Activated naive CD4-positive, alpha-beta T cell treated with anti-CD3 and anti-CD28 coated beads, Interleukin-2, amount 50 U/mL, for 72 hours (primary cell): ENCODE measurements around the gene MARCHF4. TPM values are rescaled to one million over a fixed set of nuclear protein-coding genes. Genes with fewer than 3 reads are reported as not detected.

Experiments
- ATAC-seq, 2 donors: fragments of 150-1000 bp; cut with Tn5 transposase; 2 replicates each; pipeline ENCODE4 v1.10.0; 2021; ENCODE audit warnings: mild to moderate bottlenecking in 2 of 2, moderate library complexity in 2 of 2
- DNase-seq, 2 donors: peaks; one replicate each; pipeline ENCODE4 v3.0.0; 2021 to 2022; ENCODE audit warnings: low spot score in 2 of 2
- H3K27ac Mint-ChIP-seq, 2 donors: one replicate each; pipeline ENCODE4 v1.8.0; 2022; ENCODE audit warnings: mild to moderate bottlenecking in 2 of 2, mixed read lengths in 2 of 2
- H3K36me3 Mint-ChIP-seq, 2 donors: one replicate each; pipeline ENCODE4 v1.8.0; 2022; ENCODE audit warnings: mixed read lengths in 2 of 2
- H3K9me3 Mint-ChIP-seq, 2 donors: one replicate each; pipeline ENCODE4 v1.8.0; 2022; ENCODE audit warnings: mixed read lengths in 2 of 2
- total RNA-seq, 2 donors: library from RNA; stranded (reverse); gene quantifications; one replicate each; pipeline ENCODE4 v1.2.3, GENCODE V29; 2022

The MARCHF4 gene
- not detected for total RNA-seq

- Mint-ChIP-seq H3K9me3 (peaks cover 0 to 8% of the 10 kb centered on the region in 2 donors), H3K36me3 (peaks cover 7 to 18% of the 10 kb centered on the region in 2 donors), H3K27ac (no peak within 1 kb of the TSS)
- DNase-seq (peak; percentile 57 to 79), ATAC-seq (peak in 1 of 2 donors; percentile 35)
Observed at GRCh38 chr2:216371721-216372702, at the start of gene MARCHF4. MARCHF4 (minus strand) TSS chr2:216372483; CDS start chr2:216370260, 2,223 bp downstream.

- no peaks in the 10 kb centered on the region for H3K9me3 Mint-ChIP-seq
Observed at GRCh38 chr2:216420367-216421101, 48.3 kb upstream of the MARCHF4 start.

GRCh38 chr2:216418981-216419380 is 46.7 kb upstream of the MARCHF4 start:
- H3K9me3 Mint-ChIP-seq: no peaks in the 10 kb centered on the region
- no peak for ATAC-seq
- DNase-seq: no peak
- no peak overlapping the region for H3K27ac Mint-ChIP-seq
- H3K36me3 Mint-ChIP-seq: peaks cover 17 to 37% of the 10 kb centered on the region in 2 donors

More at GRCh38 chr2:216420367-216421101, 48.3 kb upstream of the MARCHF4 start:
- H3K27ac Mint-ChIP-seq: no peak overlapping the region
- DNase-seq (no peak), ATAC-seq (no peak)
- peaks cover 32 to 47% of the 10 kb centered on the region in 2 donors for H3K36me3 Mint-ChIP-seq

- no peak overlapping the region for H3K27ac Mint-ChIP-seq
- DNase-seq (no peak), ATAC-seq (no peak)
- peaks cover 0 to 22% of the 10 kb centered on the region in 2 donors for H3K36me3 Mint-ChIP-seq
- H3K9me3 Mint-ChIP-seq: no peaks in the 10 kb centered on the region
Observed at GRCh38 chr2:216416571-216417307, 44.5 kb upstream of the MARCHF4 start.

- no peak overlapping the region for H3K27ac Mint-ChIP-seq
- DNase-seq (no peak), ATAC-seq (no peak)
- peaks cover 0 to 22% of the 10 kb centered on the region in 2 donors for H3K36me3 Mint-ChIP-seq
- H3K9me3 Mint-ChIP-seq: no peaks in the 10 kb centered on the region
Observed at GRCh38 chr2:216415541-216415940, 43.3 kb upstream of the MARCHF4 start.

- peaks cover 0 to 16% of the 10 kb centered on the region in 2 donors for H3K36me3 Mint-ChIP-seq
Observed at GRCh38 chr2:216414772-216415319, 42.6 kb upstream of the MARCHF4 start.

GRCh38 chr2:216413882-216414281 is 41.6 kb upstream of the MARCHF4 start:
- Mint-ChIP-seq H3K9me3 (no peaks in the 10 kb centered on the region), H3K27ac (no peak overlapping the region), H3K36me3 (peaks cover 0 to 12% of the 10 kb centered on the region in 2 donors)
- ATAC-seq (no peak), DNase-seq (no peak)

More at GRCh38 chr2:216414772-216415319, 42.6 kb upstream of the MARCHF4 start:
- H3K9me3 Mint-ChIP-seq: no peaks in the 10 kb centered on the region
- DNase-seq (no peak), ATAC-seq (no peak)
- no peak overlapping the region for H3K27ac Mint-ChIP-seq

- Mint-ChIP-seq H3K36me3 (peaks cover 0 to under 1% of the 10 kb centered on the region in 2 donors), H3K9me3 (no peaks in the 10 kb centered on the region), H3K27ac (peak within 1 kb of the TSS; percentile 90 to 92)
- ATAC-seq (peak; percentile 93 to 94), DNase-seq (peak; percentile 96 to 98)
Observed at GRCh38 chr2:216412022-216412999, 40.0 kb upstream of the MARCHF4 start, which contains the start of gene SMARCAL1. SMARCAL1 (plus strand) TSS chr2:216412484; CDS start chr2:216414705, 2,221 bp downstream.

- no peak for ATAC-seq
- H3K36me3 Mint-ChIP-seq: no peaks in the 10 kb centered on the region
- H3K27ac Mint-ChIP-seq: no peak overlapping the region
Observed at GRCh38 chr2:216410550-216410949, 38.3 kb upstream of the MARCHF4 start.

GRCh38 chr2:216408426-216409290 is 36.4 kb upstream of the MARCHF4 start:
- Mint-ChIP-seq H3K9me3 (no peaks in the 10 kb centered on the region), H3K36me3 (no peaks in the 10 kb centered on the region), H3K27ac (no peak overlapping the region)
- no peak for DNase-seq
- ATAC-seq: no peak

More at GRCh38 chr2:216410550-216410949, 38.3 kb upstream of the MARCHF4 start:
- no peaks in the 10 kb centered on the region for H3K9me3 Mint-ChIP-seq
- no peak for DNase-seq

GRCh38 chr2:216406826-216407225 is 34.5 kb upstream of the MARCHF4 start:
- ATAC-seq (no peak), DNase-seq (no peak)
- H3K36me3 Mint-ChIP-seq: no peaks in the 10 kb centered on the region
- no peak overlapping the region for H3K27ac Mint-ChIP-seq
- no peaks in the 10 kb centered on the region for H3K9me3 Mint-ChIP-seq

- H3K36me3 Mint-ChIP-seq: no peaks in the 10 kb centered on the region
Observed at GRCh38 chr2:216405588-216405987, 33.3 kb upstream of the MARCHF4 start.

GRCh38 chr2:216404010-216404618 is 31.8 kb upstream of the MARCHF4 start:
- Mint-ChIP-seq H3K27ac (no peak overlapping the region), H3K36me3 (no peaks in the 10 kb centered on the region), H3K9me3 (no peaks in the 10 kb centered on the region)
- ATAC-seq: peak; percentile 63 to 69
- peak in 1 of 2 donors; percentile 45 for DNase-seq

More at GRCh38 chr2:216405588-216405987, 33.3 kb upstream of the MARCHF4 start:
- Mint-ChIP-seq H3K27ac (no peak overlapping the region), H3K9me3 (no peaks in the 10 kb centered on the region)
- DNase-seq (no peak), ATAC-seq (no peak)

GRCh38 chr2:216402751-216403150 is 30.5 kb upstream of the MARCHF4 start:
- H3K27ac Mint-ChIP-seq: no peak overlapping the region

More at GRCh38 chr2:216402751-216403150, 30.5 kb upstream of the MARCHF4 start:
- ATAC-seq: no peak
- no peak for DNase-seq
- Mint-ChIP-seq H3K9me3 (no peaks in the 10 kb centered on the region), H3K36me3 (no peaks in the 10 kb centered on the region)
